GM18907 (cell line): ENCODE measurements around the gene ZNF474.

Source experiments
- ATAC-seq: cut with Tn5 transposase; IDR thresholded peaks from one replicate; pipeline ENCODE4 v1.9.1; 2021; ENCODE audit warnings: mild to moderate bottlenecking, moderate library complexity; ENCODE audit not compliant: unreplicated experiment

ZNF474 gene

GRCh38 chr5:122179701-122180100 lies 50.4 kb downstream of the ZNF474 start:
- ATAC-seq: no peak

GRCh38 chr5:122180146-122180712 lies 50.9 kb downstream of the ZNF474 start:
- no peak for ATAC-seq

GRCh38 chr5:122180863-122181548 lies 51.7 kb downstream of the ZNF474 start:
- ATAC-seq: no peak

GRCh38 chr5:122181863-122182262 lies 52.5 kb downstream of the ZNF474 start:
- ATAC-seq: no peak

GRCh38 chr5:122182491-122182921 lies 53.2 kb downstream of the ZNF474 start:
- ATAC-seq: no peak

GRCh38 chr5:122183098-122183787 lies 53.9 kb downstream of the ZNF474 start:
- ATAC-seq: no peak

GRCh38 chr5:122183788-122184170 lies 54.4 kb downstream of the ZNF474 start:
- no peak for ATAC-seq

- ATAC-seq: no peak
Observed at GRCh38 chr5:122184676-122185255, 55.4 kb downstream of the ZNF474 start.

GRCh38 chr5:122187426-122187825 lies 58.1 kb downstream of the ZNF474 start:
- no peak for ATAC-seq

- ATAC-seq: no peak
Observed at GRCh38 chr5:122190156-122190555, 60.8 kb downstream of the ZNF474 start.

GRCh38 chr5:122192497-122193496 lies 63.5 kb downstream of the ZNF474 start:
- ATAC-seq: peak; percentile 83

GRCh38 chr5:122195802-122196394 lies 66.6 kb downstream of the ZNF474 start:
- no peak for ATAC-seq

- no peak for ATAC-seq
Observed at GRCh38 chr5:122199146-122199545, 69.8 kb downstream of the ZNF474 start.

GRCh38 chr5:122200450-122200849 lies 71.1 kb downstream of the ZNF474 start:
- no peak for ATAC-seq

- no peak for ATAC-seq
Observed at GRCh38 chr5:122200865-122201264, 71.5 kb downstream of the ZNF474 start.

GRCh38 chr5:122201365-122201764 lies 72.0 kb downstream of the ZNF474 start:
- ATAC-seq: no peak

GRCh38 chr5:122202952-122203351 lies 73.6 kb downstream of the ZNF474 start:
- ATAC-seq: no peak
